HUES48 (cell line): ENCODE data around the gene GPR141.

Experiments
- H3K27ac ChIP-seq: one replicate; pipeline ENCODE4 v1.7.0; 2013; ENCODE audit warnings: low read depth, low read length, inconsistent platforms
- H3K27me3 ChIP-seq: 2 replicates; pipeline ENCODE4 v1.6.1; 2013; ENCODE audit warnings: mild to moderate bottlenecking, low read length; ENCODE audit not compliant: control insufficient read depth, insufficient read depth
- H3K36me3 ChIP-seq: 2 replicates; pipeline ENCODE4 v1.6.1; 2013; ENCODE audit warnings: low read length; ENCODE audit not compliant: control insufficient read depth, insufficient read depth
- H3K4me1 ChIP-seq: 2 replicates; pipeline ENCODE4 v1.6.1; 2013; ENCODE audit warnings: mild to moderate bottlenecking, low read length; ENCODE audit not compliant: control insufficient read depth, insufficient read depth
- H3K4me3 ChIP-seq: 2 replicates; pipeline ENCODE4 v1.5.1; 2013; ENCODE audit warnings: mild to moderate bottlenecking, low read depth, low read length
- H3K9ac ChIP-seq: 2 replicates; pipeline ENCODE4 v1.6.1; 2013; ENCODE audit warnings: mild to moderate bottlenecking, low read depth, low read length, moderate library complexity
- H3K9me3 ChIP-seq: 2 replicates; pipeline ENCODE4 v1.6.1; 2013; ENCODE audit warnings: low read length; ENCODE audit not compliant: control insufficient read depth, insufficient read depth

Gene GPR141

GRCh38 chr7:37709631-37710509 lies 26.3 kb downstream of the GPR141 start:
- Histone ChIP-seq H3K9me3 (no peaks in the 10 kb centered on the region), H3K9ac (no peak overlapping the region), H3K27ac (no peak overlapping the region), H3K4me1 (peaks cover 20% of the 10 kb centered on the region), H3K4me3 (no peak overlapping the region), H3K36me3 (no peaks in the 10 kb centered on the region), H3K27me3 (no peaks in the 10 kb centered on the region)

GRCh38 chr7:37713613-37714012 lies 30.0 kb downstream of the GPR141 start:
- Histone ChIP-seq H3K27ac (no peak overlapping the region), H3K9me3 (no peaks in the 10 kb centered on the region), H3K4me3 (no peak overlapping the region), H3K9ac (no peak overlapping the region), H3K4me1 (no peaks in the 10 kb centered on the region), H3K27me3 (no peaks in the 10 kb centered on the region), H3K36me3 (no peaks in the 10 kb centered on the region)

- no peak overlapping the region for H3K9ac ChIP-seq
- no peak overlapping the region for H3K4me3 ChIP-seq
- no peaks in the 10 kb centered on the region for H3K4me1 ChIP-seq
- no peak overlapping the region for H3K27ac ChIP-seq
- H3K27me3 ChIP-seq, result no peaks in the 10 kb centered on the region
- H3K9me3 ChIP-seq, result no peaks in the 10 kb centered on the region
- no peaks in the 10 kb centered on the region for H3K36me3 ChIP-seq
These were observed 31.0 kb downstream of the GPR141 start for GRCh38 chr7:37714606-37715005.

- no peaks in the 10 kb centered on the region for H3K36me3 ChIP-seq
- no peaks in the 10 kb centered on the region for H3K9me3 ChIP-seq
- H3K9ac ChIP-seq, result no peak overlapping the region
- H3K4me3 ChIP-seq, result no peak overlapping the region
- no peak overlapping the region for H3K27ac ChIP-seq
- H3K4me1 ChIP-seq, result no peaks in the 10 kb centered on the region
- no peaks in the 10 kb centered on the region for H3K27me3 ChIP-seq
These were observed 35.0 kb downstream of the GPR141 start for GRCh38 chr7:37718585-37718984.

GRCh38 chr7:37719077-37719476 lies 35.5 kb downstream of the GPR141 start:
- Histone ChIP-seq H3K27me3 (no peaks in the 10 kb centered on the region), H3K36me3 (no peaks in the 10 kb centered on the region), H3K9ac (no peak overlapping the region), H3K27ac (no peak overlapping the region), H3K4me1 (no peaks in the 10 kb centered on the region), H3K4me3 (no peak overlapping the region), H3K9me3 (no peaks in the 10 kb centered on the region)

- Histone ChIP-seq H3K36me3 (no peaks in the 10 kb centered on the region), H3K4me1 (no peaks in the 10 kb centered on the region), H3K9me3 (no peaks in the 10 kb centered on the region), H3K27ac (no peak overlapping the region), H3K9ac (no peak overlapping the region), H3K27me3 (no peaks in the 10 kb centered on the region), H3K4me3 (no peak overlapping the region)
These were observed 41.2 kb downstream of the GPR141 start for GRCh38 chr7:37724732-37725131.

GRCh38 chr7:37726016-37726415 lies 42.5 kb downstream of the GPR141 start:
- Histone ChIP-seq H3K9ac (no peak overlapping the region), H3K4me3 (no peak overlapping the region), H3K36me3 (no peaks in the 10 kb centered on the region), H3K27ac (no peak overlapping the region), H3K27me3 (no peaks in the 10 kb centered on the region), H3K9me3 (no peaks in the 10 kb centered on the region), H3K4me1 (no peaks in the 10 kb centered on the region)

- Histone ChIP-seq H3K36me3 (no peaks in the 10 kb centered on the region), H3K4me3 (no peak overlapping the region), H3K9ac (no peak overlapping the region), H3K4me1 (no peaks in the 10 kb centered on the region), H3K27me3 (no peaks in the 10 kb centered on the region), H3K9me3 (no peaks in the 10 kb centered on the region), H3K27ac (no peak overlapping the region)
These were observed 45.2 kb downstream of the GPR141 start for GRCh38 chr7:37728747-37729146.

- H3K36me3 ChIP-seq, result no peaks in the 10 kb centered on the region
- H3K27me3 ChIP-seq, result no peaks in the 10 kb centered on the region
- H3K27ac ChIP-seq, result no peak overlapping the region
- no peaks in the 10 kb centered on the region for H3K9me3 ChIP-seq
- H3K4me1 ChIP-seq, result no peaks in the 10 kb centered on the region
- H3K9ac ChIP-seq, result no peak overlapping the region
- H3K4me3 ChIP-seq, result no peak overlapping the region
These were observed 45.6 kb downstream of the GPR141 start for GRCh38 chr7:37729181-37729580.

- H3K36me3 ChIP-seq, result no peaks in the 10 kb centered on the region
- H3K27me3 ChIP-seq, result no peaks in the 10 kb centered on the region
- no peak overlapping the region for H3K4me3 ChIP-seq
- H3K9me3 ChIP-seq, result no peaks in the 10 kb centered on the region
- H3K27ac ChIP-seq, result no peak overlapping the region
- H3K4me1 ChIP-seq, result no peaks in the 10 kb centered on the region
- H3K9ac ChIP-seq, result no peak overlapping the region
These were observed 46.9 kb downstream of the GPR141 start for GRCh38 chr7:37730501-37730900.

GRCh38 chr7:37732253-37732652 lies 48.7 kb downstream of the GPR141 start:
- Histone ChIP-seq H3K9me3 (no peaks in the 10 kb centered on the region), H3K36me3 (no peaks in the 10 kb centered on the region), H3K4me3 (no peak overlapping the region), H3K27ac (no peak overlapping the region), H3K9ac (no peak overlapping the region), H3K27me3 (no peaks in the 10 kb centered on the region), H3K4me1 (no peaks in the 10 kb centered on the region)
